GM12878 (cell line): ENCODE measurements around the gene SF3B4. TPM values are rescaled to one million over a fixed set of nuclear protein-coding genes. Genes with fewer than 3 reads are reported as not detected.

Experiments used
- ATAC-seq: fragments of 200-7000 bp; cut with Tn5 transposase; 3 replicates; pipeline ENCODE4 v1.9.1; 2020; ENCODE audit warnings: mild to moderate bottlenecking, moderate library complexity
- BruUV-seq: library from RNA; stranded (reverse); fragments of 400-500 nt; replicated peaks from 2 replicates; lab custom pipeline; 2021; lab: Mats Ljungman, UMichigan
- CTCF ChIA-PET: fragments of 300-600 bp; sonication (Branson Sonifier 250); formaldehyde crosslinking; extraction: SDS; loops from one replicate; lab custom pipeline; 2021; ENCODE audit warnings: inconsistent platforms; lab: Yijun Ruan, JAX
- POLR2A ChIA-PET: fragments of 350-600 bp; formaldehyde crosslinking; extraction: SDS; loops from one replicate; lab custom pipeline; 2021; ENCODE audit warnings: inconsistent platforms; lab: Charles Lee
- RAD21 ChIA-PET: fragments of 300-600 bp; sonication (Branson Sonifier 250); formaldehyde crosslinking; loops from one replicate; lab custom pipeline; 2023; ENCODE audit warnings: antibody characterized with exemption; ENCODE audit not compliant: unreplicated experiment; lab: Charles Lee
- SMC1A ChIA-PET: fragments of 300-600 bp; sonication (Branson Sonifier 250); formaldehyde crosslinking; loops from one replicate; lab custom pipeline; 2023; ENCODE audit not compliant: unreplicated experiment, uncharacterized antibody; lab: Charles Lee
- DNase-seq: peaks from one replicate; pipeline ENCODE4 v3.0.0-alpha.2; 2011; ENCODE audit warnings: low read depth, low spot score
- FAIRE-seq: peaks from 3 replicates; lab custom pipeline; 2011; peaks lifted over from hg19 to GRCh38; lab: Jason Lieb, UNC
- H2AFZ ChIP-seq: 2 replicates; pipeline ENCODE4 v1.6.0; 2011; ENCODE audit warnings: low read depth, low read length, control low read depth; ENCODE audit not compliant: control insufficient read depth
- H3K27ac ChIP-seq: 2 replicates; pipeline ENCODE4 v1.5.1; 2011; ENCODE audit warnings: control low read depth; ENCODE audit not compliant: control insufficient read depth, insufficient read depth
- H3K27me3 ChIP-seq, 2 experiments: replicated peaks in 1 of 2; 2 replicates each; pipeline versions ENCODE4 v1.6.0 to v1.6.1; 2011; ENCODE audit warnings: low read length in 1 of 2; ENCODE audit not compliant: control insufficient read depth in 2 of 2, insufficient read depth in 2 of 2
- H3K36me3 ChIP-seq, 2 experiments: 2 replicates each; pipeline ENCODE4 v1.5.1; 2011; ENCODE audit warnings: low read length in 1 of 2; ENCODE audit not compliant: control insufficient read depth in 2 of 2, insufficient read depth in 2 of 2
- H3K4me1 ChIP-seq: 2 replicates; pipeline ENCODE4 v1.6.1; 2011; ENCODE audit warnings: mild to moderate bottlenecking, low read length, moderate library complexity, mixed read lengths; ENCODE audit not compliant: control insufficient read depth, insufficient read depth
- H3K4me2 ChIP-seq: 2 replicates; pipeline ENCODE4 v1.6.0; 2011; ENCODE audit warnings: control low read depth; ENCODE audit not compliant: control insufficient read depth, insufficient read depth
- H3K4me3 ChIP-seq: fragments of 200-600 bp; sonication (generic); 2 replicates; pipeline ENCODE4 v1.5.1; 2016
- H3K79me2 ChIP-seq: 2 replicates; pipeline ENCODE4 v1.6.0; 2011; ENCODE audit warnings: low read length; ENCODE audit not compliant: control insufficient read depth, insufficient read depth
- H3K9ac ChIP-seq: 2 replicates; pipeline ENCODE4 v1.8.0; 2011; ENCODE audit warnings: low read length, control low read depth, mixed read lengths; ENCODE audit not compliant: control insufficient read depth, insufficient read depth
- H3K9me3 ChIP-seq: replicated peaks from 3 replicates; pipeline ENCODE4 v1.5.1; 2011; ENCODE audit warnings: mild to moderate bottlenecking, low read length; ENCODE audit not compliant: control insufficient read depth, insufficient read depth
- H4K20me1 ChIP-seq: 2 replicates; pipeline ENCODE4 v1.6.0; 2011; ENCODE audit not compliant: control insufficient read depth, insufficient read depth
- CBX3 ChIP-seq: fragments of 200-600 bp; sonication (generic); IDR thresholded peaks from 2 replicates; pipeline ENCODE4 v1.6.1; 2016; ENCODE audit warnings: low read depth, borderline replicate concordance
- CTCF ChIP-seq, 3 experiments: IDR thresholded peaks in 2 of 3; conservative IDR thresholded peaks in 1 of 3; 2 replicates each; pipeline ENCODE4 v1.5.1; 2011; ENCODE audit warnings: low read depth in 3 of 3, low read length in 3 of 3, mild to moderate bottlenecking in 3 of 3, control low read depth in 2 of 3, moderate library complexity in 2 of 3, inconsistent platforms in 1 of 3, mixed read lengths in 1 of 3; ENCODE audit not compliant: control insufficient read depth in 2 of 3, insufficient read depth in 1 of 3; ENCODE audit errors: extremely low read depth in 1 of 3
- EED ChIP-seq: sonication (generic); IDR thresholded peaks from 2 replicates; pipeline ENCODE4 v1.6.1; 2016; ENCODE audit warnings: antibody characterized with exemption, low read depth
- FOXM1 ChIP-seq: IDR thresholded peaks from 2 replicates; pipeline ENCODE4 v1.6.1; 2012; ENCODE audit warnings: low read depth, mild to moderate bottlenecking, inconsistent platforms, low read length, moderate library complexity
- HDGF ChIP-seq: fragments of 450-650 bp; IDR thresholded peaks from 2 replicates; pipeline ENCODE4 v1.6.1; 2016; ENCODE audit warnings: antibody characterized with exemption
- IKZF2 ChIP-seq, 2 experiments: fragments of 450-650 bp; IDR thresholded peaks; 2 replicates each; pipeline ENCODE4 v1.6.1; 2017; ENCODE audit warnings: mild to moderate bottlenecking in 2 of 2, moderate library complexity in 2 of 2
- IRF4 ChIP-seq: IDR thresholded peaks from 2 replicates; pipeline ENCODE4 v1.6.1; 2011; ENCODE audit warnings: low read depth, low read length
- NR2C1 ChIP-seq: fragments of 450-650 bp; IDR thresholded peaks from 2 replicates; pipeline ENCODE4 v1.6.1; 2017; ENCODE audit warnings: antibody characterized with exemption, mild to moderate bottlenecking, moderate library complexity
- POU2F2 ChIP-seq: IDR thresholded peaks from 3 replicates; pipeline ENCODE4 v1.6.1; 2011; ENCODE audit warnings: low read depth, mild to moderate bottlenecking, low read length, borderline replicate concordance
- RAD51 ChIP-seq: fragments of 450-650 bp; IDR thresholded peaks from 2 replicates; pipeline ENCODE4 v1.6.1; 2016; ENCODE audit warnings: moderate library complexity, mild to moderate bottlenecking, inconsistent platforms
- SREBF1 ChIP-seq: IDR thresholded peaks from 2 replicates; pipeline ENCODE4 v1.6.1; 2012; ENCODE audit warnings: mild to moderate bottlenecking, low read length
- SREBF2 ChIP-seq: IDR thresholded peaks from 2 replicates; pipeline ENCODE4 v1.6.1; 2012; ENCODE audit warnings: mild to moderate bottlenecking, low read length
- SRF ChIP-seq, 2 experiments: IDR thresholded peaks; 2 replicates each; pipeline ENCODE4 v1.6.1; 2011; ENCODE audit warnings: low read depth in 2 of 2, low read length in 2 of 2, mild to moderate bottlenecking in 1 of 2, moderate library complexity in 1 of 2
- SUZ12 ChIP-seq: fragments of 200-600 bp; sonication (generic); IDR thresholded peaks from one replicate; pipeline ENCODE4 v1.6.1; 2018; ENCODE audit warnings: antibody characterized with exemption, mild to moderate bottlenecking; ENCODE audit not compliant: unreplicated experiment
- ZBTB11 ChIP-seq: fragments of 450-650 bp; formaldehyde crosslinking; IDR thresholded peaks from 2 replicates; pipeline ENCODE4 v1.5.0; 2022; ENCODE audit warnings: mild to moderate bottlenecking, missing genetic modification characterization
- ZBTB40 ChIP-seq: fragments of 450-650 bp; IDR thresholded peaks from 2 replicates; pipeline ENCODE4 v1.6.1; 2016; ENCODE audit warnings: mild to moderate bottlenecking, moderate library complexity, borderline replicate concordance
- WGBS: methylation state at CpG from one replicate; pipeline ENCODE4 v1.1.6; 2016; ENCODE audit warnings: low lambda C conversion rate; ENCODE audit not compliant: insufficient replicate concordance, insufficient coverage; ENCODE audit errors: missing lambda C conversion rate; 5-methylcytosine and 5-hydroxymethylcytosine counted together
- in situ Hi-C: fragments of 300-500 bp; cut with MboI; formaldehyde crosslinking; loops from 9 replicates; pipeline ENCODE4 v1.14.3; 2018; ENCODE audit warnings: mixed read lengths
- intact Hi-C: fragments of 100-400 bp; cut with micrococcal nuclease; formaldehyde crosslinking; loops from one replicate; pipeline ENCODE4 v1.14.2; 2022; ENCODE audit not compliant: unreplicated experiment
- polyA plus RNA-seq, 11 experiments: library from polyadenylated mRNA; depleted of rRNA in 4 of 11; unstranded in 6 of 11; stranded (reverse) in 5 of 11; fragments of >200 nt; fragmentation: Nextera tagmentation in 4 of 11; fragmentation: Illumina TruSeq in 1 of 11; extraction: Ambion mirVana in 4 of 11; extraction: Trizol in 1 of 11; gene quantifications; 1 replicate in 1 of 11; 2 replicates in 10 of 11; pipeline versions ENCODE4 v1.2.1 to v1.2.3, GENCODE V29; 2011 to 2016; ENCODE audit warnings: inconsistent platforms in 2 of 11, missing spikeins in 2 of 11, low read depth in 1 of 11
- total RNA-seq, 4 experiments: library from RNA; depleted of rRNA in 3 of 4; stranded (reverse); fragments of >200 nt in 3 of 4; fragmentation: Illumina TruSeq in 1 of 4; extraction: Trizol in 1 of 4; gene quantifications; 2 replicates each; pipeline versions ENCODE4 v1.2.1 to v1.2.3, GENCODE V29; 2013 to 2021

Gene SF3B4
- total and polyA plus RNA-seq, 10 of the 15 experiments (the other 5 are each of a cell fraction or from before 2014, with no cell fraction given) = 1.9 to 146 (median 27.5) TPM

GRCh38 chr1:149963358-149963757 lies 35.8 kb upstream of the SF3B4 start:
- Histone ChIP-seq H3K9ac (no peak overlapping the region), H4K20me1 (no peaks in the 10 kb centered on the region), H3K79me2 (no peaks in the 10 kb centered on the region), H3K4me1 (peaks cover 4% of the 10 kb centered on the region), H3K4me2 (no peak overlapping the region), H3K36me3 (peaks cover 10 to 17% of the 10 kb centered on the region in 2 experiments), H3K9me3 (no peaks in the 10 kb centered on the region), H2AFZ (no peak overlapping the region), H3K4me3 (no peak overlapping the region), H3K27me3 (no peaks in the 10 kb centered on the region), H3K27ac (no peak overlapping the region)
- intact Hi-C loops (loop anchor here (5.0 kb wide), 2 partner anchors 44 to 224 kb away; no protein-coding TSS in a partner anchor), in situ Hi-C loops (loop anchor here (5.0 kb wide), 2 partner anchors 84 to 204 kb away; no protein-coding TSS in a partner anchor)
- RAD21 ChIA-PET = interaction anchor here (1.4 to 3.0 kb wide), 5 partner anchors 49 to 224 kb away, joined by 4 to 43 read pairs (median 12); no protein-coding TSS in a partner anchor
- DNase-seq (no peak), ATAC-seq (no peak), FAIRE-seq (no peak)
- SMC1A ChIA-PET = interaction anchor here (0.6 to 3.2 kb wide), 11 partner anchors 8 to 224 kb away, joined by 3 to 51 read pairs (median 4); no protein-coding TSS in a partner anchor
- CTCF ChIA-PET = interaction anchor here (1.0 to 3.2 kb wide), 12 partner anchors 18 to 243 kb away, joined by 3 to 69 read pairs (median 6); no protein-coding TSS in a partner anchor
- BruUV-seq = no TSS peak
- POLR2A ChIA-PET = interaction anchor here (0.6 kb wide), 1 partner anchor 31 kb away, joined by 3 read pairs; no protein-coding TSS in a partner anchor
- 81% methylated on average over 3 of the region's 3 CpGs for WGBS
- TF ChIP-seq SREBF1 = no peak
- no peak for TF ChIP-seq SREBF2
- TF ChIP-seq SUZ12 = no peak
- TF ChIP-seq ZBTB11 (CRISPR knock-in tag) = no peak
- no peak for TF ChIP-seq FOXM1
- no peak for TF ChIP-seq ZBTB40
- TF ChIP-seq RAD51 = no peak
- no peak for TF ChIP-seq POU2F2
- no peak for TF ChIP-seq SRF (IDR thresholded peaks at IDR 0.05; ENCODE audit: low read depth in 2 of 2, low read length in 2 of 2)
- no peak for TF ChIP-seq EED
- no peak for TF ChIP-seq HDGF
- no peak for TF ChIP-seq CBX3
- no peak for TF ChIP-seq CTCF (IDR thresholded peaks at IDR 0.05 in 2 of 3, conservative IDR thresholded peaks at IDR 0.05 in 1 of 3; ENCODE audit: control insufficient read depth in 2 of 3, extremely low read depth in 1 of 3, insufficient read depth in 1 of 3, low read depth in 3 of 3, low read length in 3 of 3)
- TF ChIP-seq NR2C1 = no peak
- no peak for TF ChIP-seq IRF4
- TF ChIP-seq IKZF2 (IDR thresholded peaks at IDR 0.05) = no peak
